Astrocyte (in vitro differentiated cells and primary cell): ENCODE measurements around the gene LYL1. TPM values are rescaled to one million over a fixed set of nuclear protein-coding genes. Genes with fewer than 3 reads are reported as not detected.
A peak's percentile ranks its signal among the peaks of the same experiment; 100 is the strongest.

Source experiments
- DNase-seq: peaks from one replicate; pipeline ENCODE4 v3.0.0-alpha.2; 2010; ENCODE audit warnings: low read depth
- FAIRE-seq: peaks from 2 replicates; lab custom pipeline; 2011; peaks lifted over from hg19 to GRCh38; lab: Jason Lieb, UNC
- H2AFZ ChIP-seq: 2 replicates; pipeline ENCODE4 v1.6.0; 2012; ENCODE audit warnings: low read depth, low read length, inconsistent platforms
- H3K27ac ChIP-seq: 2 replicates; pipeline ENCODE4 v1.5.1; 2011; ENCODE audit warnings: low read depth, low read length, inconsistent platforms
- H3K27me3 ChIP-seq: 2 replicates; pipeline ENCODE4 v1.6.0; 2011; ENCODE audit warnings: low read length, inconsistent platforms; ENCODE audit not compliant: insufficient read depth
- H3K36me3 ChIP-seq: 2 replicates; pipeline ENCODE4 v1.5.1; 2011; ENCODE audit warnings: low read length, inconsistent platforms; ENCODE audit not compliant: insufficient read depth
- H3K4me1 ChIP-seq: 2 replicates; pipeline ENCODE4 v1.5.1; 2011; ENCODE audit warnings: low read length, inconsistent platforms; ENCODE audit not compliant: insufficient read depth
- H3K4me2 ChIP-seq: 2 replicates; pipeline ENCODE4 v1.6.0; 2012; ENCODE audit warnings: low read length, inconsistent platforms
- H3K4me3 ChIP-seq: 2 replicates; pipeline ENCODE4 v1.5.1; 2011; ENCODE audit warnings: low read depth, mild to moderate bottlenecking, low read length, inconsistent platforms; ENCODE audit not compliant: insufficient read depth
- H3K79me2 ChIP-seq: 2 replicates; pipeline ENCODE4 v1.6.0; 2012; ENCODE audit warnings: mild to moderate bottlenecking, low read length, inconsistent platforms; ENCODE audit not compliant: insufficient read depth
- H3K9ac ChIP-seq: 2 replicates; pipeline ENCODE4 v1.6.0; 2012; ENCODE audit warnings: mild to moderate bottlenecking, low read length, inconsistent platforms
- H3K9me3 ChIP-seq: 2 replicates; pipeline ENCODE4 v1.5.1; 2012; ENCODE audit warnings: low read depth, mild to moderate bottlenecking, low read length, inconsistent platforms; ENCODE audit not compliant: insufficient read depth
- H4K20me1 ChIP-seq: 2 replicates; pipeline ENCODE4 v1.6.0; 2012; ENCODE audit warnings: low read length, inconsistent platforms; ENCODE audit not compliant: insufficient read depth
- H3K27ac Mint-ChIP-seq: one replicate; pipeline ENCODE4 v1.8.0; 2021; ENCODE audit warnings: mild to moderate bottlenecking, mixed read lengths; ENCODE audit not compliant: unreplicated experiment
- H3K27me3 Mint-ChIP-seq: one replicate; pipeline ENCODE4 v1.8.0; 2021; ENCODE audit warnings: low read depth, mixed read lengths; ENCODE audit not compliant: unreplicated experiment
- H3K36me3 Mint-ChIP-seq: one replicate; pipeline ENCODE4 v1.8.0; 2021; ENCODE audit warnings: low read depth, mixed read lengths; ENCODE audit not compliant: unreplicated experiment
- H3K4me1 Mint-ChIP-seq: one replicate; pipeline ENCODE4 v1.8.0; 2021; ENCODE audit warnings: low read depth, mixed read lengths; ENCODE audit not compliant: unreplicated experiment
- H3K4me3 Mint-ChIP-seq: one replicate; pipeline ENCODE4 v1.8.0; 2021; ENCODE audit warnings: mild to moderate bottlenecking, moderate library complexity, mixed read lengths; ENCODE audit not compliant: unreplicated experiment
- H3K9me3 Mint-ChIP-seq: one replicate; pipeline ENCODE4 v1.8.0; 2021; ENCODE audit warnings: mild to moderate bottlenecking, mixed read lengths; ENCODE audit not compliant: unreplicated experiment
- CTCF ChIP-seq: IDR thresholded peaks from 2 replicates; pipeline ENCODE4 v1.5.1; 2011; ENCODE audit warnings: low read depth, mild to moderate bottlenecking, inconsistent platforms, low read length, moderate library complexity; ENCODE audit not compliant: insufficient read depth
- EZH2 ChIP-seq: IDR thresholded peaks from 2 replicates; pipeline ENCODE4 v1.6.1; 2012; ENCODE audit warnings: mild to moderate bottlenecking, low read length, inconsistent platforms; ENCODE audit not compliant: insufficient read depth
- total RNA-seq: library from RNA; stranded (reverse); gene quantifications from 2 replicates; pipeline ENCODE4 v1.2.1, GENCODE V29; 2021

Gene LYL1
- total RNA-seq, 1 donor from 2014 or later, result 0.27 TPM

DNA sequence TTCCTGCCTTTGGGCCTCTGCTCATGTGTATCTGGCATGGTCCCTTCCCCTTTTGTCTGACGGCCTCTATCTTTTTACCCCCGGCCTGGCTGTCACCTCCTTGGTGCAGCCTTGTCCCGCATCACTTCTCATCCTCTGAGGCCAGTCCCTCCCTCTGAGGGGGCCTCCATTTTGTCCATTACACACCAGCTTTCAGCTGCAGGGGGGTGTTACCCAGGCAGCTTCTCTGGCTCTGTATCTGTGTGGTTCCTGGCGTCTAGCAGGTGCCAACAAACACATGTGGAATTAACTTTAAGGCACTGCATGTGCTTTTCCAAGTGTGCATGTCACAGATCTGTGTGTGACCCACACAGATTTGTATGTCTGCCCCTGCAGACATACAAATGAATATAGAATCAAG, 52.4 kb downstream of the LYL1 start:
- H3K4me3 Mint-ChIP-seq, result no peak overlapping the region
- DNase-seq (no peak), FAIRE-seq (no peak)
- H2AFZ ChIP-seq, result no peak overlapping the region
- H3K4me1 ChIP-seq, result peaks cover 48% of the 10 kb centered on the region
- H3K4me2 ChIP-seq, result no peak overlapping the region
- H3K9me3 ChIP-seq, result no peaks in the 10 kb centered on the region
- no peak overlapping the region for H3K9ac ChIP-seq
- no peaks in the 10 kb centered on the region for H3K27me3 ChIP-seq
- H3K9me3 Mint-ChIP-seq, result no peaks in the 10 kb centered on the region
- H3K79me2 ChIP-seq, result peaks cover 79% of the 10 kb centered on the region
- H4K20me1 ChIP-seq, result peaks cover 42% of the 10 kb centered on the region
- peaks cover 7% of the 10 kb centered on the region for H3K36me3 Mint-ChIP-seq
- H3K36me3 ChIP-seq, result no peaks in the 10 kb centered on the region
- no peak overlapping the region for H3K4me3 ChIP-seq
- H3K4me1 Mint-ChIP-seq, result peaks cover 29% of the 10 kb centered on the region
- H3K27ac Mint-ChIP-seq, result peak overlapping the region; percentile 34
- no peak for TF ChIP-seq CTCF
- no peak for TF ChIP-seq EZH2
- H3K27ac ChIP-seq, result no peak overlapping the region
- H3K27me3 Mint-ChIP-seq, result peaks cover 52% of the 10 kb centered on the region

Other genes starting within 250 kb of the LYL1 start
- 33.1 and 37.8 TPM in 2 replicates for gene DNASE2, start 221.4 kb downstream of the LYL1 start, total RNA-seq
- 0.17 TPM in 1 of 2 replicates, not detected in the other for gene KLF1, start 215.7 kb downstream of the LYL1 start, total RNA-seq
- gene GCDH, start 211.7 kb downstream of the LYL1 start, total RNA-seq, result 15.5 and 17.5 TPM in 2 replicates
- gene SYCE2, start 183.6 kb downstream of the LYL1 start, total RNA-seq, result 0.50 TPM in 1 of 2 replicates, not detected in the other
- 76.7 and 80.4 TPM in 2 replicates for gene FARSA, start 169.1 kb downstream of the LYL1 start, total RNA-seq
- gene CALR, start 164.2 kb downstream of the LYL1 start, total RNA-seq, result 2,193 and 2,309 TPM in 2 replicates
- 40.6 and 48.5 TPM in 2 replicates for gene RAD23A, start 157.0 kb downstream of the LYL1 start, total RNA-seq
- gene GADD45GIP1, start 145.6 kb downstream of the LYL1 start, total RNA-seq, result 34.0 and 35.5 TPM in 2 replicates
- gene DAND5, start 133.3 kb downstream of the LYL1 start, total RNA-seq, result 0.14 TPM in 1 of 2 replicates, not detected in the other
- 8.4 and 9.6 TPM in 2 replicates for gene NFIX, start 107.4 kb downstream of the LYL1 start, total RNA-seq
- gene TRMT1, start 13.9 kb upstream of the LYL1 start, total RNA-seq, result 43.0 and 43.3 TPM in 2 replicates
- 96.4 and 104 TPM in 2 replicates for gene NACC1, start 15.4 kb upstream of the LYL1 start, total RNA-seq
- gene STX10, start 47.5 kb upstream of the LYL1 start, total RNA-seq, result 39.7 and 39.8 TPM in 2 replicates
- 58.7 and 71.3 TPM in 2 replicates for gene IER2, start 47.6 kb upstream of the LYL1 start, total RNA-seq